Neural crest cell (in vitro differentiated cells): ENCODE measurements around the gene PTGS1. TPM values are rescaled to one million over a fixed set of nuclear protein-coding genes. Genes with fewer than 3 reads are reported as not detected.
"Not testable (repeated sequence)": the region's sequence is repeated elsewhere in the genome, so short reads cannot be mapped to it uniquely, and the experiment has no call there.

ENCODE experiments used
- DNase-seq: peaks from one replicate; pipeline ENCODE4 v3.0.0; 2021; ENCODE audit warnings: low read depth, mixed read lengths, low spot score
- H3K27ac Mint-ChIP-seq: one replicate; pipeline ENCODE4 v1.8.0; 2021; ENCODE audit warnings: mild to moderate bottlenecking, mixed read lengths; ENCODE audit not compliant: unreplicated experiment
- H3K27me3 Mint-ChIP-seq: 2 replicates; pipeline ENCODE4 v1.8.0; 2021; ENCODE audit warnings: low read depth, mild to moderate bottlenecking, mixed read lengths
- H3K36me3 Mint-ChIP-seq: 2 replicates; pipeline ENCODE4 v1.8.0; 2021; ENCODE audit warnings: low read depth, mild to moderate bottlenecking, mixed read lengths
- H3K4me1 Mint-ChIP-seq: 2 replicates; pipeline ENCODE4 v1.8.0; 2021; ENCODE audit warnings: mixed read lengths
- H3K4me3 Mint-ChIP-seq: one replicate; pipeline ENCODE4 v1.8.0; 2021; ENCODE audit warnings: mild to moderate bottlenecking, mixed read lengths
- H3K9me3 Mint-ChIP-seq: 2 replicates; pipeline ENCODE4 v1.8.0; 2021; ENCODE audit warnings: mixed read lengths
- CTCF ChIP-seq: fragments of 200-600 bp; sonication (generic); conservative IDR thresholded peaks from 2 replicates; pipeline ENCODE4 v1.5.0; 2021; ENCODE audit warnings: antibody characterized with exemption, mild to moderate bottlenecking
- total RNA-seq: library from RNA; stranded (reverse); gene quantifications from 2 replicates; pipeline ENCODE4 v1.2.1, GENCODE V29; 2021

PTGS1 gene
- total RNA-seq, 1 donor from 2014 or later: 0.37 TPM

- Mint-ChIP-seq H3K27me3 (peaks cover 19% of the 10 kb centered on the region), H3K4me1 (no peaks in the 10 kb centered on the region), H3K4me3 (no peak overlapping the region), H3K9me3 (peaks cover 12% of the 10 kb centered on the region), H3K27ac (no peak overlapping the region), H3K36me3 (no peaks in the 10 kb centered on the region)
- no peak for DNase-seq
- no peak for TF ChIP-seq CTCF
Observed at GRCh38 chr9:122355336-122355875, 15.4 kb upstream of the PTGS1 start.

GRCh38 chr9:122356627-122357026, 14.2 kb upstream of the PTGS1 start:
- H3K4me3 Mint-ChIP-seq: no peak overlapping the region
- H3K9me3 Mint-ChIP-seq: peaks cover 12% of the 10 kb centered on the region
- H3K36me3 Mint-ChIP-seq: no peaks in the 10 kb centered on the region
- no peaks in the 10 kb centered on the region for H3K4me1 Mint-ChIP-seq
- peaks cover 11% of the 10 kb centered on the region for H3K27me3 Mint-ChIP-seq
- DNase-seq: no peak
- no peak overlapping the region for H3K27ac Mint-ChIP-seq
- TF ChIP-seq CTCF: peak; percentile 45

GRCh38 chr9:122360891-122361290, 9.9 kb upstream of the PTGS1 start:
- TF ChIP-seq CTCF: no peak
- no peaks in the 10 kb centered on the region for H3K36me3 Mint-ChIP-seq
- no peak for DNase-seq
- no peaks in the 10 kb centered on the region for H3K4me1 Mint-ChIP-seq
- H3K27ac Mint-ChIP-seq: no peak overlapping the region
- peaks cover 10% of the 10 kb centered on the region for H3K27me3 Mint-ChIP-seq
- H3K4me3 Mint-ChIP-seq: no peak overlapping the region
- H3K9me3 Mint-ChIP-seq: peaks cover 10% of the 10 kb centered on the region

GRCh38 chr9:122363131-122363530, 7.7 kb upstream of the PTGS1 start:
- H3K36me3 Mint-ChIP-seq, H3K27ac Mint-ChIP-seq, DNase-seq, H3K9me3 Mint-ChIP-seq, H3K4me3 Mint-ChIP-seq, H3K27me3 Mint-ChIP-seq, H3K4me1 Mint-ChIP-seq: not testable (repeated sequence)

- H3K27ac Mint-ChIP-seq: no peak overlapping the region
- peaks cover 7% of the 10 kb centered on the region for H3K27me3 Mint-ChIP-seq
- H3K9me3 Mint-ChIP-seq: peaks cover 1% of the 10 kb centered on the region
- no peaks in the 10 kb centered on the region for H3K4me1 Mint-ChIP-seq
- no peak overlapping the region for H3K4me3 Mint-ChIP-seq
- H3K36me3 Mint-ChIP-seq: no peaks in the 10 kb centered on the region
- TF ChIP-seq CTCF: no peak
- no peak for DNase-seq
Observed at GRCh38 chr9:122364117-122364782, 6.6 kb upstream of the PTGS1 start.

- Mint-ChIP-seq H3K4me1 (no peaks in the 10 kb centered on the region), H3K9me3 (no peaks in the 10 kb centered on the region), H3K4me3 (no peak overlapping the region), H3K27me3 (peaks cover 7% of the 10 kb centered on the region), H3K27ac (no peak overlapping the region), H3K36me3 (no peaks in the 10 kb centered on the region)
- DNase-seq: no peak
- no peak for TF ChIP-seq CTCF
Observed at GRCh38 chr9:122364783-122365150, 6.1 kb upstream of the PTGS1 start.
